H9 (cell line): ENCODE data around the gene MEPCE. TPM values are rescaled to one million over a fixed set of nuclear protein-coding genes. Genes with fewer than 3 reads are reported as not detected.

Source experiments
- DNase-seq: peaks from one replicate; pipeline ENCODE4 v3.0.0-alpha.2; 2017
- H2AFZ ChIP-seq: one replicate; pipeline ENCODE4 v1.6.1; 2013; ENCODE audit warnings: mild to moderate bottlenecking, low read length, control low read depth, moderate library complexity
- H2AK5ac ChIP-seq: 2 replicates; pipeline ENCODE4 v1.6.1; 2013; ENCODE audit warnings: low read length, control low read depth, mixed read lengths; ENCODE audit not compliant: insufficient read length
- H2BK120ac ChIP-seq: one replicate; pipeline ENCODE4 v1.6.1; 2013; ENCODE audit warnings: low read depth, mild to moderate bottlenecking, low read length, control low read depth, inconsistent platforms; ENCODE audit not compliant: poor library complexity, severe bottlenecking
- H2BK12ac ChIP-seq: 2 replicates; pipeline ENCODE4 v1.6.1; 2013; ENCODE audit warnings: low read length, control low read depth, mixed read lengths, low read depth; ENCODE audit not compliant: insufficient read length
- H2BK15ac ChIP-seq: 2 replicates; pipeline ENCODE4 v1.6.1; 2013; ENCODE audit warnings: low read depth, low read length, control low read depth
- H2BK20ac ChIP-seq: one replicate; pipeline ENCODE4 v1.6.1; 2013; ENCODE audit warnings: low read depth, mild to moderate bottlenecking, low read length, control low read depth, inconsistent platforms; ENCODE audit not compliant: poor library complexity, severe bottlenecking
- H2BK5ac ChIP-seq: 2 replicates; pipeline ENCODE4 v1.6.1; 2013; ENCODE audit warnings: low read length, control low read depth, mixed read lengths; ENCODE audit not compliant: insufficient read length
- H3K14ac ChIP-seq: 2 replicates; pipeline ENCODE4 v1.6.1; 2013; ENCODE audit warnings: low read length, control low read depth; ENCODE audit not compliant: insufficient read depth
- H3K18ac ChIP-seq: 2 replicates; pipeline ENCODE4 v1.6.1; 2013; ENCODE audit warnings: low read depth, mild to moderate bottlenecking, mixed read lengths, low read length, control low read depth; ENCODE audit not compliant: insufficient read length
- H3K23ac ChIP-seq: 2 replicates; pipeline ENCODE4 v1.6.1; 2013; ENCODE audit warnings: low read length, control low read depth, mixed read lengths, low read depth; ENCODE audit not compliant: insufficient read length
- H3K23me2 ChIP-seq: 2 replicates; pipeline ENCODE4 v1.6.1; 2013; ENCODE audit warnings: low read depth, mild to moderate bottlenecking, mixed read lengths, low read length, control low read depth; ENCODE audit not compliant: insufficient read length, poor library complexity, severe bottlenecking
- H3K27ac ChIP-seq: 2 replicates; pipeline ENCODE4 v1.5.1; 2013; ENCODE audit warnings: low read length, control low read depth, mixed read lengths, low read depth; ENCODE audit not compliant: insufficient read length
- H3K27me3 ChIP-seq: 2 replicates; pipeline ENCODE4 v1.6.1; 2013; ENCODE audit warnings: low read length, control low read depth, inconsistent platforms; ENCODE audit not compliant: insufficient read depth
- H3K4ac ChIP-seq: 2 replicates; pipeline ENCODE4 v1.6.1; 2013; ENCODE audit warnings: low read depth, mild to moderate bottlenecking, control low read depth, inconsistent platforms, low read length, moderate library complexity
- H3K4me1 ChIP-seq: 2 replicates; pipeline ENCODE4 v1.6.1; 2013; ENCODE audit warnings: low read length, control low read depth, inconsistent platforms; ENCODE audit not compliant: insufficient read depth
- H3K4me2 ChIP-seq: 2 replicates; pipeline ENCODE4 v1.6.1; 2013; ENCODE audit warnings: low read length, control low read depth, mixed read lengths; ENCODE audit not compliant: insufficient read length, insufficient read depth
- H3K56ac ChIP-seq: 2 replicates; pipeline ENCODE4 v1.6.1; 2013; ENCODE audit warnings: low read depth, mild to moderate bottlenecking, mixed read lengths, low read length, control low read depth; ENCODE audit not compliant: insufficient read length
- H3K79me1 ChIP-seq: 2 replicates; pipeline ENCODE4 v1.6.1; 2013; ENCODE audit warnings: low read depth, mild to moderate bottlenecking, moderate library complexity, low read length, control low read depth, inconsistent platforms; ENCODE audit not compliant: insufficient read depth, poor library complexity, severe bottlenecking
- H3K79me2 ChIP-seq: 2 replicates; pipeline ENCODE4 v1.6.1; 2013; ENCODE audit warnings: low read length, control low read depth, inconsistent platforms; ENCODE audit not compliant: insufficient read depth
- H3K9ac ChIP-seq: 2 replicates; pipeline ENCODE4 v1.6.1; 2013; ENCODE audit warnings: low read length, control low read depth, mixed read lengths; ENCODE audit not compliant: insufficient read length; ENCODE audit errors: extremely low read depth
- H3K9me3 ChIP-seq: one replicate; pipeline ENCODE4 v1.6.1; 2013; ENCODE audit warnings: low read depth, low read length, inconsistent platforms; ENCODE audit not compliant: control insufficient read depth
- H3T11ph ChIP-seq: one replicate; pipeline ENCODE4 v1.6.1; 2013; ENCODE audit warnings: mild to moderate bottlenecking, low read length, control low read depth, inconsistent platforms
- H4K20me1 ChIP-seq: one replicate; pipeline ENCODE4 v1.6.1; 2013; ENCODE audit not compliant: control insufficient read depth, insufficient read length, insufficient read depth
- H4K5ac ChIP-seq: 2 replicates; pipeline ENCODE4 v1.6.1; 2013; ENCODE audit warnings: low read depth, mild to moderate bottlenecking, mixed read lengths, low read length, control low read depth; ENCODE audit not compliant: insufficient read length
- H4K8ac ChIP-seq: replicated peaks from 2 replicates; pipeline ENCODE4 v1.6.1; 2013; ENCODE audit warnings: low read length, control low read depth, mixed read lengths, low read depth; ENCODE audit not compliant: insufficient read length
- H4K91ac ChIP-seq: 2 replicates; pipeline ENCODE4 v1.6.1; 2013; ENCODE audit warnings: low read depth, mild to moderate bottlenecking, moderate library complexity, mixed read lengths, low read length, control low read depth; ENCODE audit not compliant: insufficient read length
- H3K27ac Mint-ChIP-seq, 3 experiments: 2 replicates in 2 of 3; 3 replicates in 1 of 3; pipeline ENCODE4 v1.8.0; 2020 to 2021; ENCODE audit warnings: mixed read lengths in 3 of 3, mild to moderate bottlenecking in 1 of 3, moderate library complexity in 1 of 3
- H3K27me3 Mint-ChIP-seq: 2 replicates; pipeline ENCODE4 v1.8.0; 2021; ENCODE audit warnings: low read depth, mild to moderate bottlenecking, moderate library complexity, mixed read lengths
- H3K36me3 Mint-ChIP-seq, 3 experiments: 2 replicates in 2 of 3; 3 replicates in 1 of 3; pipeline ENCODE4 v1.8.0; 2020 to 2021; ENCODE audit warnings: low read depth in 3 of 3, mixed read lengths in 3 of 3; ENCODE audit not compliant: insufficient read depth in 1 of 3
- H3K4me1 Mint-ChIP-seq, 2 experiments: 2 replicates each; pipeline ENCODE4 v1.8.0; 2020; ENCODE audit warnings: mixed read lengths in 2 of 2
- H3K4me3 Mint-ChIP-seq, 2 experiments: 2 replicates in 1 of 2; 3 replicates in 1 of 2; pipeline ENCODE4 v1.8.0; 2020 to 2021; ENCODE audit warnings: mild to moderate bottlenecking in 2 of 2, mixed read lengths in 2 of 2, moderate library complexity in 1 of 2
- H3K9me3 Mint-ChIP-seq, 2 experiments: 2 replicates in 1 of 2; 3 replicates in 1 of 2; pipeline ENCODE4 v1.8.0; 2020; ENCODE audit warnings: mild to moderate bottlenecking in 2 of 2, mixed read lengths in 2 of 2, moderate library complexity in 1 of 2
- WGBS: extraction: QIAGEN DNeasy Blood & Tissue Kit; methylation state at CpG from one replicate; pipeline ENCODE4 v1.1.7; 2013; ENCODE audit warnings: missing lambda C conversion rate, low lambda C conversion rate, mixed read lengths; ENCODE audit not compliant: insufficient read length; ENCODE audit errors: extremely low coverage; 5-methylcytosine and 5-hydroxymethylcytosine counted together
- total RNA-seq: library from RNA; stranded (reverse); gene quantifications from 2 replicates; pipeline ENCODE4 v1.2.1, GENCODE V29; 2021
- TF ChIP-seq, protein P1 (sequence below): fragments of 200-600 bp; sonication (generic); conservative IDR thresholded peaks from 3 replicates; pipeline ENCODE4 v1.8.0; 2021; ENCODE audit warnings: antibody characterized with exemption, mild to moderate bottlenecking

Gene MEPCE
- total RNA-seq, 1 experiment from 2014 or later = 68.0 TPM

DNA sequence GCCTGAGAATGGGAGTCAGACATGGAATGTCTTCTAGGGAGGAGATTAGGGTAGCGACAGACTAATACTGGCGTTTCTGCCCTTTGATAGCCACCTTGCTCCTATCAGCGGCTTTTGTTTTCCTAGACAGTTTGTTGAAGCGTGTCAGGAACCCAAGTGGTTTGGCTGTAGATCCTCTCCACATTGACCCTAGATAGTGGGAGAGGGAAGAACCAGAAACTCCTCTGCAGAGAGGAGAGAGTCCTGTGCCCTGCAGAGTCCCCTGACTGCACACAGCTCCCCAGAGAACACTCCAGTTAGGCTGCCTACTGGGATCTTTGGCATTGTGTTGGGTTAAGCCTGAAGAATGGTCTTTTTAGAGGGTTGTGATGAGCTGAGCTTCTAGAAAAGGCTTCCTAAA lies 2.4 kb downstream of the MEPCE start:
- H3K14ac ChIP-seq = no peak overlapping the region
- no peak overlapping the region for H2BK120ac ChIP-seq
- H3K4me1 ChIP-seq = no peaks in the 10 kb centered on the region
- peaks cover 11% of the 10 kb centered on the region for H3K23me2 ChIP-seq
- no peak overlapping the region for H3K18ac ChIP-seq
- DNase-seq = no peak
- peak overlapping the region; percentile 8 for H3K4me2 ChIP-seq
- no peak overlapping the region for H3K23ac ChIP-seq
- H4K91ac ChIP-seq = no peak overlapping the region
- WGBS = no CpG with 5 or more reads among the region's 4 CpGs
- peaks cover 4 to 14% of the 10 kb centered on the region in 2 experiments; a peak in 3 of 5 replicates for H3K9me3 Mint-ChIP-seq
- H4K5ac ChIP-seq = no peak overlapping the region
- TF ChIP-seq, protein P1, sequence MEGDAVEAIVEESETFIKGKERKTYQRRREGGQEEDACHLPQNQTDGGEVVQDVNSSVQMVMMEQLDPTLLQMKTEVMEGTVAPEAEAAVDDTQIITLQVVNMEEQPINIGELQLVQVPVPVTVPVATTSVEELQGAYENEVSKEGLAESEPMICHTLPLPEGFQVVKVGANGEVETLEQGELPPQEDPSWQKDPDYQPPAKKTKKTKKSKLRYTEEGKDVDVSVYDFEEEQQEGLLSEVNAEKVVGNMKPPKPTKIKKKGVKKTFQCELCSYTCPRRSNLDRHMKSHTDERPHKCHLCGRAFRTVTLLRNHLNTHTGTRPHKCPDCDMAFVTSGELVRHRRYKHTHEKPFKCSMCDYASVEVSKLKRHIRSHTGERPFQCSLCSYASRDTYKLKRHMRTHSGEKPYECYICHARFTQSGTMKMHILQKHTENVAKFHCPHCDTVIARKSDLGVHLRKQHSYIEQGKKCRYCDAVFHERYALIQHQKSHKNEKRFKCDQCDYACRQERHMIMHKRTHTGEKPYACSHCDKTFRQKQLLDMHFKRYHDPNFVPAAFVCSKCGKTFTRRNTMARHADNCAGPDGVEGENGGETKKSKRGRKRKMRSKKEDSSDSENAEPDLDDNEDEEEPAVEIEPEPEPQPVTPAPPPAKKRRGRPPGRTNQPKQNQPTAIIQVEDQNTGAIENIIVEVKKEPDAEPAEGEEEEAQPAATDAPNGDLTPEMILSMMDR = no peak
- no peak overlapping the region for H3K9ac ChIP-seq
- no peak overlapping the region for H2AK5ac ChIP-seq
- H3K27ac ChIP-seq = no peak overlapping the region
- H2BK15ac ChIP-seq = no peak overlapping the region
- H3K27ac Mint-ChIP-seq = peak overlapping the region in 2 of 3 experiments; percentile 81 to 85; a peak in 4 of 7 replicates
- H3K27me3 Mint-ChIP-seq = peaks cover 23% of the 10 kb centered on the region
- no peaks in the 10 kb centered on the region for H4K20me1 ChIP-seq
- no peak overlapping the region for H4K8ac ChIP-seq
- H3K79me1 ChIP-seq = peaks cover 3% of the 10 kb centered on the region
- no peak overlapping the region for H2BK20ac ChIP-seq
- H2BK12ac ChIP-seq = no peak overlapping the region
- peaks cover 37 to 54% (median 40%) of the 10 kb centered on the region in 3 experiments for H3K36me3 Mint-ChIP-seq
- no peak overlapping the region for H3T11ph ChIP-seq
- no peaks in the 10 kb centered on the region for H3K9me3 ChIP-seq
- H2AFZ ChIP-seq = no peak overlapping the region
- no peaks in the 10 kb centered on the region for H3K27me3 ChIP-seq
- no peak overlapping the region for H2BK5ac ChIP-seq
- H3K56ac ChIP-seq = no peak overlapping the region
- H3K4ac ChIP-seq = no peak overlapping the region
- peak overlapping the region; percentile 86 to 95 for H3K4me3 Mint-ChIP-seq
- no peaks in the 10 kb centered on the region; the same call in 1 of the 2 replicates for H3K79me2 ChIP-seq
- peaks cover 45 to 46% of the 10 kb centered on the region in 2 experiments for H3K4me1 Mint-ChIP-seq
